Activated CD4-positive, alpha-beta T cell treated with anti-CD3 and anti-CD28 coated beads for 24 hours (primary cell): ENCODE data around the gene SLC35E2B.
A peak's percentile ranks its signal among the peaks of the same experiment; 100 is the strongest.
"Not testable (repeated sequence)": the region's sequence is repeated elsewhere in the genome, so short reads cannot be mapped to it uniquely, and the experiment has no call there.

Source experiments
- DNase-seq, 2 donors: peaks; one replicate each; pipeline ENCODE4 v3.0.0-alpha.2; 2020; ENCODE audit warnings: low read depth in 2 of 2

Gene SLC35E2B

DNA sequence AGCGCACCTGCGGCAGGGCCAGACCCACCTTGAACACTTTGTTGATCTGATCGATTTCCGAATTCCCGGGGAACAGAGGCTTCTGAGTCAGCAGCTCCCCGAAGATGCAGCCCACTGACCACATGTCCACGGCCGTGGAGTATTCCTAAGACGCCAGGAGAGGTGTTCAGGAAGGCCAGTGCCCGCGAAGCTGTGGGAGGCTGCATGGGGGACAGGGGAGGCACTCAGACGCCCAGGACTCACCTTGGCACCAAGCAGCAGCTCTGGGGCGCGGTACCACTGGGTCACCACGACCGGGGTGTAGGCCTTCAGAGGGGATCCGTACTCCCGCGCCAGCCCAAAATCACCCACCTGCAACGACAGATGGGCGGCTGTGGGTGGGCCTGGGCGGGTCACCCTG is 11.2 kb upstream of the SLC35E2B start:
- no peak for DNase-seq

DNA sequence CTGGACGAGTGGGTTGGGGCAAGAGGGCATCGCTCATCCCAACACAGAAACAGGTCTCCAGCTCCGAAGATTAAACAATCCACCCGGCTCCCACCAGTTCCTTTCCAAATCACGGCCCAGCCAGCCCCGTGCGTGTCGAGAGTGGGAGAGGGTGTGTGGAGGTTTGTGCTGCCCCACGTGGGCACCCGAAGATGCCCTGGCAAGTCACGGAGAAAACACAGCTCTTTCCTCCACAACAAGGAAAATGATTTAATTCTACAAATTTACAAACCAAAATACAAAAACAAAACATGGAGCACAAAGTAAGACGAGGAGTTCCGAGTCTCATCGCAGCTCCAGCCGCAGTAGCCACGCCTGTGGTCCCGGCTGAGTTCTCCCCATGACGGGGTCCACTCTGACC is 9.9 kb upstream of the SLC35E2B start:
- DNase-seq = not testable (repeated sequence)

- not testable (repeated sequence) for DNase-seq
Measured at GRCh38 chr1:1700557-1700956, 8.0 kb upstream of the SLC35E2B start.

DNA sequence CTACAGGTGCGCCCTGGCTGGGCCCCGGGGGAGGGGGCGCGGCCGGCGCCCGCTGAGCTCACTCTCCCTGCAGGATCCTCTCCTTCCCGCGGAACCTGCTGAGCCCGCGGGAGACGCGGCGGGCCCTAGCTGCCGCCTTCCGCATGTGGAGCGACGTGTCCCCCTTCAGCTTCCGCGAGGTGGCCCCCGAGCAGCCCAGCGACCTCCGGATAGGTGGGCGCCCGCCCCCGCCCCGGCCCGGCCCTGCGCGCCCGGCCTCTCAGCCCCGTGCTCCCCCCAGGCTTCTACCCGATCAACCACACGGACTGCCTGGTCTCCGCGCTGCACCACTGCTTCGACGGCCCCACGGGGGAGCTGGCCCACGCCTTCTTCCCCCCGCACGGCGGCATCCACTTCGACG is 7.5 kb upstream of the SLC35E2B start:
- DNase-seq = not testable (repeated sequence)

DNA sequence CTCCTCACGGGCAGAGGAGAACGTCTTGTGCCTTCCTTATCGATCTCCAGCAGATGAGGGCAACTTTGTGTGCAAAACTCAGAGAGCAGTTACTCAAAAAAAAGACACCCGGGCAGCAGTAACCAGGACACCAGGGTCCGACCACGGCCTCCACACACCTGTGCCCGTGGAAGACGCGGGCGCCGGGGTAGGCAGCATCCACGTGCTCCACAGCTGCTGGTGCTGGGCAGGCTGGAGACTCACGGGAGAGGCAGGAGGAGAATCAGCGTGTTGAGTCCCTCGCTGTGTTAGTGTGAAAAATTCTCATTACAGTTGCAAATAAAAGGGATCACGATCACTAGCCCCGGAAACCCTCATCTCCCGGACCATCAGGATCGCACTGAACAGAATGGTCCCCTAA is 6.5 kb upstream of the SLC35E2B start:
- DNase-seq = not testable (repeated sequence)

DNA sequence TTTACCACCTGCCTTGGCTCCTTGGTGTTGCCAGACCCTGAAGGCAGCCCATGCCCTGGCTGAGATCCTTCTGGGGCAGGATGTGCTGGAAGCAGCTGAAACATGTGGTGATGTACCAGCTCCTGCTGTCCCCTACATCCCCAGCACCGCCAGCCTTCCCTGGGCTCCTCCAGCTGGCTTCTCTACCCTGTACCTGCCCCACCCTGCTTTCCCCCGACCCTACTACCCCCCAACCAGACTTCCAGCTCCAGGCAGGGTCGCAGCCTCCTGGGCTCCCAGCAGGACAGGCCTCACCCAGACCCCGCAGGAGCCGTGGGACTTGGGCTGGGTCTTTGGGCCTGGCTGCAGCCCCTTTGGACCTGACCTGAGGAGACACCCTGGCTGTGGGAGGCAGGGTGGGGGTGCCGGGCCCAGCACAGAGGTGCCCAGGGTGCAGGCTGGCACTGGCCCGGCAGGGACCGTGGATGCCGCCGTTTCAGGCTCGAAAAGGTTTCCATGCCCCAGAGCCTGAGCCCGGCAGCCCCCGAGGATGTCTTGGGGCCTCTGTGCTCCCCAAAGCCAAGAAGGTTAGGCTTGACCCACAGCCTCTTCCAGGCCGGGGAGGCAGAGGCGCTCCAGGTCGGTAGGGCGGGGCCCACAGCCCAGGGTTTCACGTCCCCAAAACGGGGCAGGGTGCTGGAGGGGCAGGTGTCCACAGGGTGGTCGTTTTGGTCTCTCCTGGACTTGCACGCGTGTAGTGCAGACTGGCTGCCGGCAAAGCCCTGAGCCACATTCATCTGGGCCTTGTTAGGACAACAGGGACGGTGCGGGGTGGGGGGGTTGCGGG is 5.0 kb upstream of the SLC35E2B start:
- not testable (repeated sequence) for DNase-seq

DNA sequence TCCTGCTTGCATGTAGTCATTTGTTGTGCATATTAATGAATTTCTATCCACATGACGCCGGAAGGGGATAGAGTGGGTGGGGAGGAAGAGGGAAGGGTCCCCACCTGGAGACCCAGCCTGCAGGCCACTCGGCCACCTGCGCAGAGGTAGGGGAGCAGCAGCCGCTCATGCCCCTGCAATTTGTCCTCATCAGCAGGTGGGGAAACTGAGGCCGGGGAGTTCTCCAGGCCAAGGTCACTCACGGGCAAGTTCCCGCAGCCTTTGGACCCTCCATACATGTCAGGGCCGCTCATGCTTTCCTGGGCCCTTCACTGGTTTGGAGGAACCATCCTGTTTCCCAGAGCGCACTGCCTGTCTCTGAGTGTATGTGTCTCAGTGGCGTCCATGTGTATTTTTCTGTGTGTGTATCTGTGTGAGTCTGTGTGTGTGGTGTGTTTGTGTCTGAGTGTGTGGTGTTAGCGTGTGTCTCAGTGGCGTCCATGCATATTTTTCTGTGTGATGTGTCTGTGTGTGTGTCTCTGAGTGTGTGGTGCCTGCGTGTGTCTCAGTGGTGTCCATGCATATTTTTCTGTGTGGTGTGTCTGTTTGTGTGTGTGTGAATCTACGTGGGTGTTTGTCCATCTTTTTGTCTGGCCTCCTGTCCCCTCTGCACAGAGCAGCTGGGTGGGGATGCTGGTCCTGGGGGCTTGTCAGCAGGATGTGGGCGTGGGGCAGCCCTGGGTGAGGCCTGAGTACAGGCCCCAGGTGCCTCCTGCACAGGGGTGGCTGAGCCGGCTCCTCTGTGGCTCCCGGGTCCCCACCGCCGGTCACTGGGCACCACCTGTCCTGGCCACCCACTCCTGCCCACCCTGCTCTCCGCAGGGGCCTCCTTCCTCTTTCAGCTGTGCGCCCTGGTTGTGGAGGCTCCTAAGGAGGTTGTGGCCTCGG is 4.1 kb upstream of the SLC35E2B start:
- DNase-seq = not testable (repeated sequence)

DNA sequence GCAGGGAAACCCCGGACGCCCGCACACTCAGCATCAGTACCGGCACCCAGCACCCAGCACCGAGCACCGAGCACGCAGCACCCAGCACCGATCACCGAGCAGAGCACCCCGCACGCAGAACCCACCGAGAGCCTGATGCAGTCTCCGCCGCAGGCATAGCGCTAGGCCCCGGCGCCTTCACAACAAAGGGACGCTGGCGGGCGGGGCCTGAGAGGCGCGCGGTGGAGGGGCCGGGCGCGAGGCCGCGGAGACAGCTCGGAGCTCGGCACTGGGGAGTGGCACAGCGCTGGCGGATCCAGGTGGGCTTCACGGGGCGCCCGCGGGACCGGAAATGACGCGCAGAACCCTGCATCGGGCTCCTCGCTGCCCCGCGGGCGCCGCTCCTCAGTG is 276 bp downstream of the SLC35E2B start:
- peak; percentile 62 to 70 for DNase-seq

DNA sequence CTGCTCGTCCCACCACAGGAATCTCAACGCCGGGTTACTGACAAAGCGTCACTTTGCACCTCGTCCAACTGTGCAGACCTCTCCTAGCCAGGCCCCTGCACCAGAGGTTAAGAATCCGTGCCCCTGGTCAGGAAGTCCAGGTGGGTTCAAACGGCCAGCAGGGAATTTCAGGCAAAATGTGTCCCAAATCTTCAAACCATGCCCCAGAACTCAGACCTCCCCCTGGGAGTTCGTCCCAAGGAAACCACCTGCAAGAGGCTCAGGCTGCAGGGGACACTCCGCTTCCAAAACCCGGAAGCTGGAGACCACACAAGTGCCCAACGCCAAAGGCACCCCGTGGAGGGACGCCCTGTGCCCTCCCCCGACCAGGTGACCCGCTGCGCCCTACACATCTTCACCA is 1.2 kb downstream of the SLC35E2B start:
- not testable (repeated sequence) for DNase-seq

- not testable (repeated sequence) for DNase-seq
Measured at GRCh38 chr1:1689526-1689925, 3.1 kb downstream of the SLC35E2B start.

GRCh38 chr1:1687846-1688245 is 4.7 kb downstream of the SLC35E2B start:
- no peak for DNase-seq

GRCh38 chr1:1684031-1684681 is 8.4 kb downstream of the SLC35E2B start:
- no peak for DNase-seq

DNA sequence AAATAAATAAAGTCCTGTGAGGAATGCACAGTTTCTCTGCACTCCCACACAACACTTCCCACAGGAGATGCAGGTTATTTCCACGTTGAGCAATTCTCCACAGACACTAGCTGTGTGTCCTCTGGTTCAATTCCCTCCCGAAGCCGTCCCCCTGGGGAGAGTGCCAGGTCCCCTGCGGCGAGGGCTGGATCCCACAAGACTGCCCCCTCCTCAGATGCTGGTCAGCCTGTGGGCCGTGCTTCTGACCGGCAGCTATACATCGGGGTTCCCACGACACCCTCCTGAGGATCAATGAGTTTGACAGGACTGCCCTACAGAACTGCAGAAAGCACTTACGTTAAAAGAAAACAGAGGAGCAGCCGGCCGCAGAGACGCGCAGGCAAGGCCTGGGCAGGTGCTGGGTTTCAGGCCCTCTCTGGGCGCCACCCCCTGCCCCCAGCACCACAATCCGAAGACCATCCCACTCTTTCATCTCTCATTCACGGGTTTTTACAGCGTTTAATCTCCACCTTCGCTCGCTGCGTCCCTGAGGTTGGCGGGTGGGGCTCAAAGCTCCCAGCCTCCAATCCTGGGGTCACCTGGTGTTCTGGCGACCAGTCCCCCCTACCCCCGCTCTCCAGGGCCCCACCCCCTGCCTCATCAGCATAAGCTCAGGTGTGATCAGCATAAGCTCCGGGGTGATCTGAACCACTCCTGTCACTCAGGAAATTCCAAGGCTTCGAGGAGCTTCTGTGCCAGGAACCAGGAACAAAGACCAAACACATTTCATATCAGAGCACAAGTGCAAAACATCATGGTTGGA is 9.3 kb downstream of the SLC35E2B start:
- DNase-seq = no peak

GRCh38 chr1:1680912-1681273 is 11.7 kb downstream of the SLC35E2B start:
- no peak for DNase-seq

GRCh38 chr1:1680031-1680911 is 12.3 kb downstream of the SLC35E2B start:
- DNase-seq = no peak

GRCh38 chr1:1678581-1679380 is 13.8 kb downstream of the SLC35E2B start:
- peak in 1 of 2 donors; percentile 44 for DNase-seq

DNA sequence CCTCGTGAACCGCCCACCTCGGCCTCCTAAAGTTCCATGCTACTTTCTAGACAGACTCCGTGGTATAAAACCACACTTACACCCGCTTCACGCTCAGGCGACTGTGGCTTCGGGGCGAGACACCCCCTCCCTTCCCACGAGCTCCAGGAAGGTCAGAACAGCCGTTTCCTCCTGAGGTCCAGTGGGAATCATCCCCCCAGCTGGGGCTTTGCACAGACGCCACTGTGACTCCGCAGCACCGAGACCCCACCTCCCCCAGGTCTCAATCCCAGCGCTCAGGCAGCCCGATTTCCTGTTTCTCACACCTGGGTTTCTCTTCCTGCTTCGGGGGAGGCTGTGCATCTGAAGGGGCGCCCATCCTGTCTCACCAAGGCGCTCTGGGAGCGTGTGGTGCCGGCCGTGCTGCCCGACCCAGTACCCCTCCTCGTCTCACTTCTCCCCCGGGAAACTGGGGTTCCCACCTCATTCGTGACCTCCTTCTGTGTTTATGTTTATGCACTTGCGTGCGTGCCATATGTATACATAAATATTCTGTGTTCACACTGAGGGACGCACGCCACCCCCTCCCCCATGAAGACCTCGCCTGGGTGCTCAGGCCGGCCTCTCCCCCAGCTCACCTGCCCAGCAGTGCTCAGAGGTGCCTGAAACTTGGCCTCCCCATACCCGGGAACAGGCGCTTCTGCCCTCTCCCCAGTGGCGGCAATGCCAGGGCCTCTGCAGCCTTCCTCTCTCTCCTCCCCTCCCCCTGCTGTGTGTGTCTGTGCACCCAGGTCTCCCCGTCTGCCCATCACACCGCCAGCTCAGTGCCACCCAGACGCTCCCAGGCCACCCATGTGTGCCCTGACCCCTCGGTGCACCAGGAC is 14.6 kb downstream of the SLC35E2B start:
- peak in 1 of 2 donors; percentile 29 for DNase-seq

DNA sequence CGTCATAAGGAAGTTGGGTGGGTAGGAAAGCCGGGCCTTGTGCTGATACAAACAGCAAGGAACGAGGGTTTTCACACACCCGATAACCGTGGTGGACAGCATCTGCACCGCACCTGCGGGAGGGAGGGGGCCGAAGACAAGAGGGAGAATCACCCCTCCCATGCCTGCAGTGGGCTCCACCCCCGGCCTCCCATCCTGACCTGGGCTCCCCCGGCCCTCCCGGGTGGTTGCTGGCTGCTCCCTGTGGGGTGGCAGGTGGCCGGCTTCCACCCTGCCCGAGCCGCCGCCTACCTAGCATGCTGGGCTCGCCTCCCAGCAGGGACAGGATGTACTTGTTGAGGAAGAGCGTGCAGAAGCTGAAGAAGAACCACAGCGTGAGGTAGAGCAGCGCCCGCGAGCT is 16.5 kb downstream of the SLC35E2B start:
- DNase-seq = not testable (repeated sequence)
